ENCODE results near the gene PEX26.

- TF ChIP-seq SIN3A (IDR thresholded peaks at IDR 0.05; ENCODE audit: borderline replicate concordance, insufficient read depth, low read depth, low read length) (no peak), POLR2AphosphoS5 (IDR thresholded peaks at IDR 0.05; ENCODE audit: low read depth, low read length) (no peak), REST (IDR thresholded peaks at IDR 0.05; ENCODE audit: insufficient read depth in 1 of 2, low read depth in 2 of 2, low read length in 1 of 2) (no peak)
- TF ChIP-seq, protein P1, sequence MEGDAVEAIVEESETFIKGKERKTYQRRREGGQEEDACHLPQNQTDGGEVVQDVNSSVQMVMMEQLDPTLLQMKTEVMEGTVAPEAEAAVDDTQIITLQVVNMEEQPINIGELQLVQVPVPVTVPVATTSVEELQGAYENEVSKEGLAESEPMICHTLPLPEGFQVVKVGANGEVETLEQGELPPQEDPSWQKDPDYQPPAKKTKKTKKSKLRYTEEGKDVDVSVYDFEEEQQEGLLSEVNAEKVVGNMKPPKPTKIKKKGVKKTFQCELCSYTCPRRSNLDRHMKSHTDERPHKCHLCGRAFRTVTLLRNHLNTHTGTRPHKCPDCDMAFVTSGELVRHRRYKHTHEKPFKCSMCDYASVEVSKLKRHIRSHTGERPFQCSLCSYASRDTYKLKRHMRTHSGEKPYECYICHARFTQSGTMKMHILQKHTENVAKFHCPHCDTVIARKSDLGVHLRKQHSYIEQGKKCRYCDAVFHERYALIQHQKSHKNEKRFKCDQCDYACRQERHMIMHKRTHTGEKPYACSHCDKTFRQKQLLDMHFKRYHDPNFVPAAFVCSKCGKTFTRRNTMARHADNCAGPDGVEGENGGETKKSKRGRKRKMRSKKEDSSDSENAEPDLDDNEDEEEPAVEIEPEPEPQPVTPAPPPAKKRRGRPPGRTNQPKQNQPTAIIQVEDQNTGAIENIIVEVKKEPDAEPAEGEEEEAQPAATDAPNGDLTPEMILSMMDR (IDR thresholded peaks at IDR 0.05) = no peak
Measured at GRCh38 chr22:18065256-18065655, 12.5 kb upstream of the PEX26 start.
